Panc1 (cell line): ENCODE data around the gene ZXDB.

Experiments used
- POLR2AphosphoS5 ChIP-seq: IDR thresholded peaks from 2 replicates; pipeline ENCODE4 v1.6.1; 2012; ENCODE audit warnings: mild to moderate bottlenecking, low read depth, low read length, moderate library complexity
- TCF7L2 ChIP-seq: IDR thresholded peaks from 2 replicates; pipeline ENCODE4 v1.6.1; 2011; ENCODE audit warnings: mild to moderate bottlenecking, low read depth, low read length, inconsistent platforms
- TF ChIP-seq, protein P1 (sequence below): fragments of 450-650 bp; IDR thresholded peaks from 2 replicates; pipeline ENCODE4 v1.5.1; 2017; ENCODE audit warnings: mild to moderate bottlenecking

DNA sequence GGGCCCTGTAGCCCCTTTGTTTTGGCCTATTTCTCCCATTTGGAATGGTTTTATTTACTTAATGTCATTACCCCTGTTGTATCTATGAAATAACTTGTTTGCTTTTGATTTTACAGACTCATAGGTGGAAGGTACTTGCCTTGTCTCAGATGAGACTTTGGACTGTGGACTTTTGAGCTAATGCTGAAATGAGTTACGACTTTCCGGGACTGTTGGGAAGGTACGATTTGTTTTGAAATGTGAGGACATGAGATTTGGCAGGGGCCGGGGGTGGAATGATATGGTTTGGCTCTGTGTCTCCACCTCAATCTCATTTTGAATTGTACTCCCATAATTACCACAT, 48.8 kb downstream of the ZXDB start:
- TF ChIP-seq POLR2AphosphoS5 (no peak), TCF7L2 (no peak)
- TF ChIP-seq, protein P1, sequence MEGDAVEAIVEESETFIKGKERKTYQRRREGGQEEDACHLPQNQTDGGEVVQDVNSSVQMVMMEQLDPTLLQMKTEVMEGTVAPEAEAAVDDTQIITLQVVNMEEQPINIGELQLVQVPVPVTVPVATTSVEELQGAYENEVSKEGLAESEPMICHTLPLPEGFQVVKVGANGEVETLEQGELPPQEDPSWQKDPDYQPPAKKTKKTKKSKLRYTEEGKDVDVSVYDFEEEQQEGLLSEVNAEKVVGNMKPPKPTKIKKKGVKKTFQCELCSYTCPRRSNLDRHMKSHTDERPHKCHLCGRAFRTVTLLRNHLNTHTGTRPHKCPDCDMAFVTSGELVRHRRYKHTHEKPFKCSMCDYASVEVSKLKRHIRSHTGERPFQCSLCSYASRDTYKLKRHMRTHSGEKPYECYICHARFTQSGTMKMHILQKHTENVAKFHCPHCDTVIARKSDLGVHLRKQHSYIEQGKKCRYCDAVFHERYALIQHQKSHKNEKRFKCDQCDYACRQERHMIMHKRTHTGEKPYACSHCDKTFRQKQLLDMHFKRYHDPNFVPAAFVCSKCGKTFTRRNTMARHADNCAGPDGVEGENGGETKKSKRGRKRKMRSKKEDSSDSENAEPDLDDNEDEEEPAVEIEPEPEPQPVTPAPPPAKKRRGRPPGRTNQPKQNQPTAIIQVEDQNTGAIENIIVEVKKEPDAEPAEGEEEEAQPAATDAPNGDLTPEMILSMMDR = no peak
